BE2C (cell line): ENCODE measurements around the gene NCF2.

ENCODE experiments used
- DNase-seq: peaks from one replicate; pipeline ENCODE4 v3.0.0-alpha.2; 2020
- H3K27me3 ChIP-seq: fragments of 250-450 bp; sonication (Bioruptor Pico); 2 replicates; pipeline ENCODE4 v1.5.1; 2020; ENCODE audit warnings: mild to moderate bottlenecking
- H3K36me3 ChIP-seq: fragments of 250-450 bp; sonication (Bioruptor Pico); 2 replicates; pipeline ENCODE4 v1.5.1; 2020; ENCODE audit warnings: mild to moderate bottlenecking
- H3K4me1 ChIP-seq: fragments of 250-450 bp; sonication (Bioruptor Pico); 2 replicates; pipeline ENCODE4 v1.5.1; 2020
- H3K4me3 ChIP-seq: 2 replicates; pipeline ENCODE4 v1.5.1; 2011; ENCODE audit warnings: low read depth, low read length
- H3K9me3 ChIP-seq: fragments of 250-450 bp; sonication (Bioruptor Pico); 2 replicates; pipeline ENCODE4 v1.5.1; 2020
- TF ChIP-seq, protein P1 (sequence below): IDR thresholded peaks from 2 replicates; pipeline ENCODE4 v1.5.1; 2012; ENCODE audit warnings: mild to moderate bottlenecking, low read depth, low read length

NCF2 gene

DNA sequence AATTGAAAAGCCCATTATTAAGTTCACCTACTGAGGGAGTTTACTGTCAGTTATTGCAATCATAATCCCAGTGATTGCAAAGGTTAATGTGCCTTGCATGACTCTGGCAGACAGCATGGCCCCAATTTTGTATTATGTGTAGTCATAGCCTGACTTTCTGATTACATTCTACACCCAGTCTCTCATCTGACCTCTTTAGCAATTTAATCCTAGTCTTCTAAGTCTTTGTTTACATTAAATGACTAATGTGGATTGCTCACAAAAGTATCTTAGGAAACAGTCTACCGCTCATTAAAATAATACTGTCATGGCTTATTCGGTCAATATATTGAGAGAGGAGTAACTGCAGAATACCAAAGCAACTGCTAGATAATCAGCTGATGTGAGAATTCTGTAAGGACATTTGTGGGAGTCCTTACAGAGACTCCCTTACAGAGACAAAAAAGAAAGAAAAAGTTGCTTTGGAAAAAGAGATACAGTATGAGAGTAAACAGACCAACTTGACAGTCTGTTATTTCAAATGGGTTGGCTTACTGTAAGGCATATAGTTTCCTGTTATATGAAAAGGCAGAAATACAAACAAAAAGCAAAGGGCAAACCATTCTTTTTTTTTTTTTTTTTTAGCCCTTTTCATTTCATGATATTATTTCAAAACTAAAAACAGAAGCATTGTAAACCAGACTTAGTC lies 75.1 kb downstream of the NCF2 start:
- TF ChIP-seq, protein P1, sequence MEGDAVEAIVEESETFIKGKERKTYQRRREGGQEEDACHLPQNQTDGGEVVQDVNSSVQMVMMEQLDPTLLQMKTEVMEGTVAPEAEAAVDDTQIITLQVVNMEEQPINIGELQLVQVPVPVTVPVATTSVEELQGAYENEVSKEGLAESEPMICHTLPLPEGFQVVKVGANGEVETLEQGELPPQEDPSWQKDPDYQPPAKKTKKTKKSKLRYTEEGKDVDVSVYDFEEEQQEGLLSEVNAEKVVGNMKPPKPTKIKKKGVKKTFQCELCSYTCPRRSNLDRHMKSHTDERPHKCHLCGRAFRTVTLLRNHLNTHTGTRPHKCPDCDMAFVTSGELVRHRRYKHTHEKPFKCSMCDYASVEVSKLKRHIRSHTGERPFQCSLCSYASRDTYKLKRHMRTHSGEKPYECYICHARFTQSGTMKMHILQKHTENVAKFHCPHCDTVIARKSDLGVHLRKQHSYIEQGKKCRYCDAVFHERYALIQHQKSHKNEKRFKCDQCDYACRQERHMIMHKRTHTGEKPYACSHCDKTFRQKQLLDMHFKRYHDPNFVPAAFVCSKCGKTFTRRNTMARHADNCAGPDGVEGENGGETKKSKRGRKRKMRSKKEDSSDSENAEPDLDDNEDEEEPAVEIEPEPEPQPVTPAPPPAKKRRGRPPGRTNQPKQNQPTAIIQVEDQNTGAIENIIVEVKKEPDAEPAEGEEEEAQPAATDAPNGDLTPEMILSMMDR = no peak
- H3K9me3 ChIP-seq = no peaks in the 10 kb centered on the region
- peaks cover 21% of the 10 kb centered on the region for H3K36me3 ChIP-seq
- no peak for DNase-seq
- no peak overlapping the region for H3K4me3 ChIP-seq
- no peaks in the 10 kb centered on the region for H3K27me3 ChIP-seq
- H3K4me1 ChIP-seq = peaks cover 11% of the 10 kb centered on the region

DNA sequence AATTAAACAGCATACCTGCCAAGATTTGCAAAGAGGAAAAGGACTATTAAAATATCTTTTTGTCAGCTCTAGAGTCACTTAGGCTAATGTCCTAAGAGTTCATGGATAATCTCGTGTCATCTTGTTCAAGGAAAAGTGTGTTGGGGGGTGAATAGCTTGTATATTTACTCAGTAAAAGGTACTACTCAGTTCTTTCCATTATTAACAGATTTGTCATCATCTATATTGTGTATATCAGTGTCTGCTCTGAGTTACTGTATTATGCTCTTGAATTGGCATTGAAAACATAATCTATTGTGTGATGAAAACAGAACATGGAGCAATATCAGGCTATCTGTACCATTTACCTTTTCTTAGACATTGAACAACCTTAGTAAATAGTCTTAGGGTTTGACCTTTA lies 76.0 kb downstream of the NCF2 start:
- DNase-seq = no peak
- no peak overlapping the region for H3K4me3 ChIP-seq
- no peaks in the 10 kb centered on the region for H3K9me3 ChIP-seq
- TF ChIP-seq, protein P1 = no peak
- H3K4me1 ChIP-seq = peaks cover 14% of the 10 kb centered on the region
- no peaks in the 10 kb centered on the region for H3K27me3 ChIP-seq
- peaks cover 21% of the 10 kb centered on the region for H3K36me3 ChIP-seq

DNA sequence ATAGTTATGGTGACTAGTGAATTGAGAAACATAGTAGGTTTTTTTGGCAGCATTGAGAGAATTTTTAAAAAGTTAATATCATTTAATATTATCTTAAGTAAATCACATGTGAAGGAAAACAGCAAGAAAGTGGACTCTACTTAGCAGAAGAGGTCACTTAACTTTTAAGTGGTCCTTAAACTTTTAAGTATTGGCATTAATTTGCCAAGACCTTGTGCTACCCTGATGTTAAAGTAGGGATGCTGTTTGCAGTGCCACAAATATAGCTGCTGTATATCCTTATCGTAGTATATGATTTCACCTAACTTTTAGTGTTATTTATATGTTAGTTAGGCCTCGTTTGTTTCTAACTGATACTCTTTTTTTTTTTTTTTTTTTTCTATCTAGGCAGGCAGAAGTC lies 77.8 kb downstream of the NCF2 start:
- H3K36me3 ChIP-seq = peaks cover 5% of the 10 kb centered on the region
- no peak for DNase-seq
- TF ChIP-seq, protein P1 = no peak
- no peaks in the 10 kb centered on the region for H3K9me3 ChIP-seq
- H3K4me1 ChIP-seq = peaks cover 14% of the 10 kb centered on the region
- H3K4me3 ChIP-seq = no peak overlapping the region
- H3K27me3 ChIP-seq = no peaks in the 10 kb centered on the region

DNA sequence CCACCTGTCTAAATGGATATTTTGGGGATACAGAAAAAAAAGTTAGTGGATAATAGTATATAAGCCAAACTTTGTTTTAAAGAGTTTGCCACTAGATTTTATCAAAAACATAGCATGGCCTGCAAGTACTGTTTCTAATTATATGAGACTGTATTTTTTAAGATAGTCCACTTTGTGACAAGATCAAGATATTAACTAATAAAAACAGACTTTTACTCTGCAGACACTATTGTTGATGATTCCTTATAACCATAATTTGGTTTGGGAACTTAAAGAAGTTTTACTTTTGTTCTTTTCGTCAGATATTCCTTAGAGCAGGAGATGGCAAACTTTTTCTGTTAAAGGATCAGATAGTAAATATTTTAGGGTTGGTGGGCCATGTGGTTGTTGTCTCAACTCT lies 81.6 kb downstream of the NCF2 start:
- TF ChIP-seq, protein P1 = no peak
- no peak for DNase-seq
- H3K9me3 ChIP-seq = no peaks in the 10 kb centered on the region
- H3K36me3 ChIP-seq = no peaks in the 10 kb centered on the region
- peaks cover 17% of the 10 kb centered on the region for H3K4me1 ChIP-seq
- H3K27me3 ChIP-seq = no peaks in the 10 kb centered on the region
- H3K4me3 ChIP-seq = no peak overlapping the region

DNA sequence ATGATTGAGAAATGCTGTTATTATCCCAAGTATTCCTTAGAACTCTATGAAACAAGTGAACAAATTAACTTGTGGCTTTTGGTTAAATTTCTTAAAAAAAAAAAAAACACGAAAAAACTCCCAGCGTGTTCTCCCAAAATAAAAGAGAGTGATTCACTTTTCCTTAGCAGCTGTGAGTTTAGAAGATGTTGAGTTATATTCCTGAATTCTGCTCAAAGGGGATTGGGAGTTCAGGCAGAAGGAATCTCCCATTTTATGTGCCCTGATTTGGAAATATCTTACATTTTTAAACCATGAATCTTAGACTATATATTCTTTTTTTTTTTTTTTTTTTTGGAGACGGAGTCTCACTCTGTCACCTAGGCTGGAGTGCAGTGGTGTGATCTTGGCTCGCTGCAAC lies 83.7 kb downstream of the NCF2 start:
- DNase-seq = no peak
- TF ChIP-seq, protein P1 = no peak

More for the DNA sequence above, 83.7 kb downstream of the NCF2 start:
- peaks cover 17% of the 10 kb centered on the region for H3K4me1 ChIP-seq
- no peaks in the 10 kb centered on the region for H3K27me3 ChIP-seq
- H3K9me3 ChIP-seq = no peaks in the 10 kb centered on the region
- H3K36me3 ChIP-seq = no peaks in the 10 kb centered on the region
- H3K4me3 ChIP-seq = no peak overlapping the region
